GM13976 (cell line): ENCODE results near the gene RP9.

Experiments used
- DNase-seq: peaks from one replicate; pipeline ENCODE4 v3.0.0; 2012; ENCODE audit warnings: low spot score
- CTCF ChIP-seq: IDR thresholded peaks from 2 replicates; pipeline ENCODE4 v1.5.1; 2012; ENCODE audit warnings: borderline replicate concordance, mild to moderate bottlenecking; ENCODE audit not compliant: insufficient read depth; ENCODE audit errors: extremely low read depth, missing control alignments, control extremely low read depth
- in situ Hi-C: fragments of 300-500 bp; cut with MboI; formaldehyde crosslinking; loops from one replicate; pipeline ENCODE4 v1.12.0; 2022; ENCODE audit warnings: low sequenced_read_pairs, mixed read lengths, inconsistent platforms; ENCODE audit not compliant: unreplicated experiment

RP9 gene

GRCh38 chr7:33145156-33145555 lies 36.0 kb upstream of the RP9 start:
- in situ Hi-C loops: no loop called here
- no peak for TF ChIP-seq CTCF
- DNase-seq: no peak

GRCh38 chr7:33143996-33144718 lies 35.0 kb upstream of the RP9 start:
- DNase-seq: no peak
- in situ Hi-C loops: no loop called here
- TF ChIP-seq CTCF: no peak

GRCh38 chr7:33142585-33142984 lies 33.4 kb upstream of the RP9 start:
- no peak for TF ChIP-seq CTCF
- no peak for DNase-seq
- in situ Hi-C loops: no loop called here

GRCh38 chr7:33137103-33137502 lies 27.9 kb upstream of the RP9 start:
- TF ChIP-seq CTCF: no peak
- in situ Hi-C loops: no loop called here
- DNase-seq: no peak

- in situ Hi-C loops: no loop called here
- TF ChIP-seq CTCF: no peak
- no peak for DNase-seq
Measured at GRCh38 chr7:33130184-33130583, 21.0 kb upstream of the RP9 start.

GRCh38 chr7:33129806-33130153 lies 20.6 kb upstream of the RP9 start:
- no peak for DNase-seq
- in situ Hi-C loops: no loop called here
- no peak for TF ChIP-seq CTCF
